Activated T-cell treated with anti-CD3 and anti-CD28 coated beads, Interleukin-2, amount 50 U/mL, for 72 hours (primary cell): Measurements from ENCODE around the gene NDUFS6. TPM values are rescaled to one million over a fixed set of nuclear protein-coding genes. Genes with fewer than 3 reads are reported as not detected.

Experiments used
- ATAC-seq, 2 donors: fragments of 150-1000 bp; cut with Tn5 transposase; replicated peaks in 1 of 2; 2 replicates each; pipeline ENCODE4 v1.10.0; 2021; ENCODE audit warnings: moderate library complexity in 2 of 2, mild to moderate bottlenecking in 1 of 2
- DNase-seq, 2 donors: peaks; one replicate each; pipeline ENCODE4 v3.0.0; 2021 to 2022; ENCODE audit warnings: mixed read lengths in 1 of 2
- H3K27ac Mint-ChIP-seq: one replicate; pipeline ENCODE4 v1.8.0; 2022; ENCODE audit warnings: mild to moderate bottlenecking, moderate library complexity, mixed read lengths
- H3K27me3 Mint-ChIP-seq: one replicate; pipeline ENCODE4 v1.8.0; 2022; ENCODE audit warnings: low read depth, mixed read lengths
- H3K36me3 Mint-ChIP-seq, 2 donors: one replicate each; pipeline ENCODE4 v1.8.0; 2022; ENCODE audit warnings: mixed read lengths in 2 of 2, mild to moderate bottlenecking in 1 of 2; ENCODE audit not compliant: insufficient read depth in 2 of 2
- H3K4me1 Mint-ChIP-seq: one replicate; pipeline ENCODE4 v1.8.0; 2022; ENCODE audit warnings: low read depth, mixed read lengths
- H3K4me3 Mint-ChIP-seq, 2 donors: one replicate each; pipeline ENCODE4 v1.8.0; 2022; ENCODE audit warnings: mild to moderate bottlenecking in 2 of 2, mixed read lengths in 2 of 2, moderate library complexity in 2 of 2
- H3K9me3 Mint-ChIP-seq, 2 donors: one replicate each; pipeline ENCODE4 v1.8.0; 2022; ENCODE audit warnings: mixed read lengths in 2 of 2
- total RNA-seq, 2 donors: library from RNA; stranded (reverse); gene quantifications; one replicate each; pipeline ENCODE4 v1.2.3, GENCODE V29; 2022

Gene NDUFS6
- total RNA-seq, 2 donors from 2014 or later = 21.9 to 22.3 TPM

- no peak for DNase-seq
- H3K27me3 Mint-ChIP-seq = peaks cover 30% of the 10 kb centered on the region
- no peaks in the 10 kb centered on the region for H3K4me1 Mint-ChIP-seq
- ATAC-seq = no peak
- no peak overlapping the region for H3K27ac Mint-ChIP-seq
- no peak overlapping the region for H3K4me3 Mint-ChIP-seq
- H3K36me3 Mint-ChIP-seq = no peaks in the 10 kb centered on the region
- no peaks in the 10 kb centered on the region for H3K9me3 Mint-ChIP-seq
Observed at GRCh38 chr5:1857256-1857600, 56.0 kb downstream of the NDUFS6 start.

- Mint-ChIP-seq H3K9me3 (no peaks in the 10 kb centered on the region), H3K27me3 (peaks cover 23% of the 10 kb centered on the region), H3K36me3 (no peaks in the 10 kb centered on the region), H3K4me3 (no peak overlapping the region), H3K27ac (no peak overlapping the region), H3K4me1 (no peaks in the 10 kb centered on the region)
- ATAC-seq = no peak
- no peak for DNase-seq
Observed at GRCh38 chr5:1858436-1858835, 57.2 kb downstream of the NDUFS6 start.

DNA sequence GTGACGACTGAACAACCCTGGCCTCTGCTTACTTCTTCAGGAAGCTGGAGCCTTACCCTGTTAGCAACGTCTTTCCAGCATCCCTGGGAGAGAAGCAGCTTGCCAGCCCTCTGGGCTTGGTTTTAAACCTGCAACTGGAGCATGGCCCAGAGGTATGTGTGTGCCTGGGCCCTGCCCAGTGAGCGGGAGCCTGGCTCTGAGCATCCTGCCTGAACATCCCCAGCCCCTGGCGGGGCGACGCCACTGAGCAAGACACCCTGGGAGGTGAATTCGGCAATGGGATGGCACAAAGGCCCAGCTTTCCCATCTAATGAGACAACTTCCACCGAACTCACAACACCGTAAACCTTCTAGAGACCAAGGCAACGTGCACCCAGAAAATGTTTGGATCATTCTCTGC lies 57.9 kb downstream of the NDUFS6 start:
- H3K9me3 Mint-ChIP-seq = no peaks in the 10 kb centered on the region
- no peak overlapping the region for H3K27ac Mint-ChIP-seq
- no peaks in the 10 kb centered on the region for H3K4me1 Mint-ChIP-seq
- H3K4me3 Mint-ChIP-seq = no peak overlapping the region
- DNase-seq (no peak), ATAC-seq (no peak)
- H3K27me3 Mint-ChIP-seq = peaks cover 17% of the 10 kb centered on the region
- H3K36me3 Mint-ChIP-seq = no peaks in the 10 kb centered on the region

- Mint-ChIP-seq H3K9me3 (no peaks in the 10 kb centered on the region), H3K27me3 (peaks cover 11% of the 10 kb centered on the region), H3K27ac (no peak overlapping the region), H3K4me1 (no peaks in the 10 kb centered on the region), H3K4me3 (no peak overlapping the region), H3K36me3 (no peaks in the 10 kb centered on the region)
- no peak for ATAC-seq
- DNase-seq = no peak
Observed at GRCh38 chr5:1860021-1860610, 58.9 kb downstream of the NDUFS6 start.

DNA sequence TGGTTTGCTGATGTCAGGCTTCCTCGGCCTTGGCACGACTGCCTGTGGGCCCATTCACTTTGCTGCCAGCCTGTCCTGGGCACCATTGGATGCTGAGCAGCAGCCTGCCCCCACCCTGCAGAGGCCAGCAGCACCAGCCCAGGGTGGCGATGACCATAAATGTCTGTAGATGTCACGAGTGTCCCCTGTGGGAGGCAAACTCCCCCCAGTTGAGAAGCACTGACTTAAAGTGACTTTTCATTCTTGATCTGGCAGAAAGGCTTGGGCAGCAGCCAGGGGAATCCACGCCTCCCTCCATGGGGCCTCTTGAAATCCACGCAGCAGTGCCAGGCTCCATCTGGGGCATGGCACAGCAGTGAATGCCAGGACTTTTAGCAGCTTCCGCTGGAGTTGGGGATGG lies 59.7 kb downstream of the NDUFS6 start:
- H3K9me3 Mint-ChIP-seq = no peaks in the 10 kb centered on the region
- H3K4me3 Mint-ChIP-seq = no peak overlapping the region
- no peaks in the 10 kb centered on the region for H3K36me3 Mint-ChIP-seq
- no peak overlapping the region for H3K27ac Mint-ChIP-seq
- ATAC-seq = no peak
- H3K4me1 Mint-ChIP-seq = no peaks in the 10 kb centered on the region
- peaks cover 3% of the 10 kb centered on the region for H3K27me3 Mint-ChIP-seq
- DNase-seq = no peak

GRCh38 chr5:1864896-1865440 lies 63.8 kb downstream of the NDUFS6 start:
- no peaks in the 10 kb centered on the region for H3K4me1 Mint-ChIP-seq
- no peak overlapping the region for H3K27ac Mint-ChIP-seq
- H3K27me3 Mint-ChIP-seq = no peaks in the 10 kb centered on the region

DNA sequence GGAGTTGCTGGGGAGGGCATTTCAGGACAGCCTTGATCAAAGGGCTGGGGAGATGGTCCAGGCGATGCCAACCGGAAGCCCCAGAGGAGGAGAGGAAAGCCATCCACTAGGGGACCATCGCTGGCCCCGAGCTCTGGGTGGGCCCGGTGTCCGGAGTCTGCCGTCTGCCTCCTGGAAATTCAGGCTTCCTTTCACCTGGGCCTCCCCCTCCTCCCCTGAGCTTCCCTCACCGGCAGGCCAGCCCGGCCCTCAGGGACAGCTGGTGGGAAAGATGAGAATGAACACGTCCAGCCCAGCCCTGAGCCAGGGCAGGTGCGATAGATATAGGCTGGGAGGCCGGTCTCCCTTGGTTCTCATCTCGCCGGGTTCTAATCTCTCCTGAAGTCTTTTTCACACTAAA lies 64.3 kb downstream of the NDUFS6 start:
- Mint-ChIP-seq H3K4me1 (no peaks in the 10 kb centered on the region), H3K9me3 (no peaks in the 10 kb centered on the region), H3K4me3 (no peak overlapping the region), H3K27me3 (no peaks in the 10 kb centered on the region), H3K36me3 (no peaks in the 10 kb centered on the region), H3K27ac (no peak overlapping the region)
- ATAC-seq (no peak), DNase-seq (no peak)

More at GRCh38 chr5:1864896-1865440, 63.8 kb downstream of the NDUFS6 start:
- no peaks in the 10 kb centered on the region for H3K9me3 Mint-ChIP-seq
- no peak overlapping the region for H3K4me3 Mint-ChIP-seq
- ATAC-seq (no peak), DNase-seq (no peak)
- no peaks in the 10 kb centered on the region for H3K36me3 Mint-ChIP-seq

Other genes starting within 250 kb of the NDUFS6 start
- gene MRPL36, start 1.6 kb upstream of the NDUFS6 start, total RNA-seq = 10 to 100 TPM; 48.1 to 52.2 TPM
- gene IRX4, start 81.5 kb downstream of the NDUFS6 start, total RNA-seq = not detected